Measurements from ENCODE around the gene G6PD. TPM values are rescaled to one million over a fixed set of nuclear protein-coding genes. Genes with fewer than 3 reads are reported as not detected.
A peak's percentile ranks its signal among the peaks of the same experiment; 100 is the strongest.
"Not testable (repeated sequence)": the region's sequence is repeated elsewhere in the genome, so short reads cannot be mapped to it uniquely, and the experiment has no call there.

G6PD gene
- polyA plus RNA-seq, 3 donors from 2014 or later: 10.5 to 24.9 (median 12.1) TPM

DNA sequence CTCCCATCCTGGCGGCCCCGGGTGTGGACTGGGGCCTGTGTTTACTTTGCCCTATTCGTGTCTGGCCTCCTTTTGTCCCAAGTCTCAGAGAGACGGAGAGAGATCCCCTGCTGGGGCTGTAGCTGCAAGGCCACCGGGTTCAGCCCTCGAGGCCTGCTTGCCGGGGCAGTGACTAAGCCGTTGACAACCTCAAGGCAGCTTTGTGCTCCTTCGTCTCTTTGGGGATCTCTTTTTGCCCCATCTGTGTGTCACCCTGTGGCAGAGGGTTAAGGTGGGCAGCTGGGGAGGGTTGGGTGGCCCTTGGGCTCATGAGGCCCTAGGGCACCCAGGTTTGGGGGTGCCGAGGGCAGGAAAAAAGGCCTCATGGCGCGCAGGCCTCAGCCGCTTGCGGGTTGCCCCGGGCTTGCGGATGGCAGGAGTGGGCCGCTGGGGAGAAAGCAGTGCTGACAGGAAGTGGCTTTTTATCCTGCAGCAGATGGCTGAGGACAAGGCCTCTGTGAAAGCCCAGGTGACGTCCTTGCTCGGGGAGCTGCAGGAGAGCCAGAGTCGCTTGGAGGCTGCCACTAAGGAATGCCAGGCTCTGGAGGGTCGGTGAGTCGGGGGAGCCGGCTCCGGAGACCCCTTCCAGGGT, 11.5 kb upstream of the G6PD start:
- H3K4me3 Mint-ChIP-seq; DNase-seq; H3K9me3 Mint-ChIP-seq; H3K27ac Mint-ChIP-seq; H3K36me3 Mint-ChIP-seq; H3K4me1 Mint-ChIP-seq; H3K27me3 Mint-ChIP-seq (ENCODE audit: low read depth in 3 of 3): not testable (repeated sequence)

GRCh38 chrX:154552112-154552806, 5.6 kb upstream of the G6PD start:
- H3K27ac Mint-ChIP-seq, H3K36me3 Mint-ChIP-seq, H3K9me3 Mint-ChIP-seq, H3K4me3 Mint-ChIP-seq, DNase-seq: not testable (repeated sequence)
- peaks cover 31 to 44% of the 10 kb centered on the region in 2 donors for H3K4me1 Mint-ChIP-seq
- peaks cover 2 to 11% (median 3%) of the 10 kb centered on the region in 3 donors for H3K27me3 Mint-ChIP-seq (ENCODE audit: low read depth in 3 of 3)

DNA sequence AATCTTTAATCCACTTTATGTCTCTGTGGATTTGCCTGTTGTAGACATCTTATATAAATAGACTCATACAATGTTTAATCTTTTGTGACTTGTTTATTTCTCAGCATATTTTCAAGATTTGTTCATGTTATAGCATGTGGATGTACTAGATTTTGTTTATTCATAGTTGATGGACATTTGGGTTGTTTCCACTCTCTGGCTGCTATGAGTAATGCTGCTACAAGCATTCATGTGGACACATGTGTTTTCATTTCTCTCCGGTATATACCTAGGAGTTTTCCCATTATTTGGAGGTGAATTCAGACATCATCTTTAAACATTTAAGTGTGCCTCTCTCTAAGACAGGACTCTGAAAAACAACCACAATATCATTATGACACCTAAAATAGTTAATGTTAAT, 3.1 kb upstream of the G6PD start:
- Mint-ChIP-seq H3K27ac (peak overlapping the region in 5 of 6 donors; percentile 46 to 92 (median 74)), H3K4me3 (peak overlapping the region; percentile 38 to 86 (median 48)), H3K36me3 (peaks cover 0 to 10% (median 0%) of the 10 kb centered on the region in 3 donors), H3K4me1 (peaks cover 39 to 55% of the 10 kb centered on the region in 2 donors), H3K27me3 (ENCODE audit: low read depth in 3 of 3) (peaks cover 2 to 9% (median 6%) of the 10 kb centered on the region in 3 donors), H3K9me3 (no peaks in the 10 kb centered on the region)
- DNase-seq: no peak

DNA sequence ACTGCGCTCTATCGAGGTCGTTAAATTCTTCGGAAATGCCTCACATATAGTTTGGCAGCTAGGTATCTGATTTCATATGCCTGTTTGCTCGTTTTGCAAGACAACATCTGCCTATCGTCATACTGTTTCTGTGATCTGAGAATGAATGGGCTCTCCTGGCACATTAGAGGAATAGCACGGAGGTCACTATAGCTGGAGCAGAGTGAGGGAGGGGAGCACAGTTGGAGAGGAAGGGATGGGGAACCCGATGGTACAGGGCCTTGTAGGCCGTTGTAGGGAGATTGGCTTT, 1.3 kb upstream of the G6PD start:
- Mint-ChIP-seq H3K4me1 (peaks cover 46 to 59% of the 10 kb centered on the region in 2 donors), H3K9me3 (no peaks in the 10 kb centered on the region), H3K27me3 (ENCODE audit: low read depth in 3 of 3) (peaks cover 3 to 10% (median 6%) of the 10 kb centered on the region in 3 donors), H3K36me3 (peaks cover 0 to 8% (median under 1%) of the 10 kb centered on the region in 3 donors), H3K27ac (peak overlapping the region; percentile 89 to 97 (median 93)), H3K4me3 (peak overlapping the region; percentile 86 to 93 (median 92))
- no peak for DNase-seq

GRCh38 chrX:154547245-154548027, 790 bp upstream of the G6PD start, which contains the start of gene IKBKG:
IKBKG (plus strand) TSS chrX:154547620; CDS start chrX:154552003, 4,383 bp downstream.
- Mint-ChIP-seq H3K4me1 (peaks cover 51 to 65% of the 10 kb centered on the region in 2 donors), H3K27ac (peak within 1 kb of the TSS; percentile 89 to 97 (median 93)), H3K27me3 (ENCODE audit: low read depth in 3 of 3) (peaks cover 7 to 10% (median 8%) of the 10 kb centered on the region in 3 donors), H3K36me3 (peaks cover 0 to 10% (median 3%) of the 10 kb centered on the region in 3 donors), H3K4me3 (peak within 1 kb of the TSS; percentile 86 to 93 (median 92)), H3K9me3 (no peaks in the 10 kb centered on the region)
- DNase-seq: peak; percentile 92 to 95 (median 94)

DNA sequence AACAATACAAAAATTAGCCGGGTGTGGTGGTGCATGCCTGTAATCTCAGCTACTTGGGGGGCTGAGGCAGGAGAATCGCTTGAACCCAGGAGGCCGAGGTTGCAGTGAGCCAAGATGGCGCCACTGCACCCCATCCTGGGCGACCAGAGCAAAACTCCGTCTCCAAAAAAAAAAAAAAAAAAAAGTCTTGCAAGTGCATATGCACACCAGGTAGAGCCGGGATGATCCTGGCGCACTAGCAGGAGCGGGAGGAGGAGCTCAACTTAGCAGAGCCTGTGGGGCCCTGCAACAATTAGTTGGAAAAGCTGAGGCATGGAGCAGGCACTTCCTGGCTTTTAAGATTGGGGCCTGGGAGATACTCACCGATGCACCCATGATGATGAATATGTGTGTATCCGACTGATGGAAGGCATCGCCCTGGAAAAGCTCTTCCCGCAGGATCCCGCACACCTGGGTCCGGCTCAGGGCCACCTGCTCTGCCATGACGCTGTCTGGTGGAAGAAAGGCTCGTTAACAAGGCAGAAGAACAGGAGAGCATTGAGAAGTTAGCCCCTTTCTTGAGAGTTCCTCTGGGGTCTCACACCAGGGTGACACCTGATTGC, 872 bp downstream of the G6PD start:
- DNase-seq: no peak
- Mint-ChIP-seq H3K27me3 (ENCODE audit: low read depth in 3 of 3) (peaks cover 6 to 8% (median 7%) of the 10 kb centered on the region in 3 donors), H3K4me3 (peak overlapping the region; percentile 72 to 81 (median 79)), H3K27ac (peak overlapping the region; percentile 66 to 89 (median 82)), H3K36me3 (peaks cover 0 to 10% (median 3%) of the 10 kb centered on the region in 3 donors), H3K4me1 (peaks cover 68 to 70% of the 10 kb centered on the region in 2 donors), H3K9me3 (no peaks in the 10 kb centered on the region)

DNA sequence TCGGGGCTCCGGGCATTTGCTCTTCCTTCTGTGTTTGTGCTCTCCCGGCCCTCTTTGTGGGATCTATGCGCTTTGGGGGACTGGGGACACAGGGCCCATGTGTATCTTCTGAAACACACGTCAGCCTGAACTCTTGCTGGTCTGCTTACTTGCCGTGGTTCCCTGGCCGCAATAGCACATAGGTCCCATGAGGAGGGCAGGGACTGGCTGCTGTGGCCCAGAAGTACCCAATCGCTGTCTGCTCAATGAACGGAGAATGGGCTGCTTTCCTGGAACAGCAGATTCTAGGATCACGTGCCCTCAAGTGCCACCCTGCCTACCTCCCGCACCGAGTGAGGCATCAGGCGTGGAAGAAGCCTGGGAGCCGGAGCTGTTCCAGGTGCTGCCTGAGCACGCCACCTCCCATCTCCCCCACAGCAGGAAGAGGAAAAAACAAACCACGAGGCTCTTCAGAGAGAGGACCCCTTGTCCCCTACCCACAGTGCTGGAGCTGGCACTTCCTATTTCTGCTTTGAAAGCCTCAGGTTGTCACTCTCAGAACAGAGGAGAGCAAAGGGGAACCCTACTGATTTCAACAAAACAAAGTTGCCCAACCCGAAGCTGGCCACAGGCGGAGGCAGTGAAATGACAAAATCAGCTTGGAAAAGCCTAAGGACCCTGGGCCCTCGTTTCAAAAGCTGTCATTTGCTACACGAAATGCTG, 3.8 kb downstream of the G6PD start:
- H3K4me1 Mint-ChIP-seq: peaks cover 61 to 68% of the 10 kb centered on the region in 2 donors
- H3K27me3 Mint-ChIP-seq (ENCODE audit: low read depth in 3 of 3): peaks cover 3 to 10% (median 8%) of the 10 kb centered on the region in 3 donors
- peaks cover 0 to 1% (median 0%) of the 10 kb centered on the region in 6 donors for H3K9me3 Mint-ChIP-seq
- peak overlapping the region; percentile 80 to 86 (median 83) for H3K4me3 Mint-ChIP-seq
- H3K27ac Mint-ChIP-seq: peak overlapping the region; percentile 94 to 98 (median 96)
- peaks cover 5 to 7% (median 7%) of the 10 kb centered on the region in 3 donors for H3K36me3 Mint-ChIP-seq
- DNase-seq: no peak

DNA sequence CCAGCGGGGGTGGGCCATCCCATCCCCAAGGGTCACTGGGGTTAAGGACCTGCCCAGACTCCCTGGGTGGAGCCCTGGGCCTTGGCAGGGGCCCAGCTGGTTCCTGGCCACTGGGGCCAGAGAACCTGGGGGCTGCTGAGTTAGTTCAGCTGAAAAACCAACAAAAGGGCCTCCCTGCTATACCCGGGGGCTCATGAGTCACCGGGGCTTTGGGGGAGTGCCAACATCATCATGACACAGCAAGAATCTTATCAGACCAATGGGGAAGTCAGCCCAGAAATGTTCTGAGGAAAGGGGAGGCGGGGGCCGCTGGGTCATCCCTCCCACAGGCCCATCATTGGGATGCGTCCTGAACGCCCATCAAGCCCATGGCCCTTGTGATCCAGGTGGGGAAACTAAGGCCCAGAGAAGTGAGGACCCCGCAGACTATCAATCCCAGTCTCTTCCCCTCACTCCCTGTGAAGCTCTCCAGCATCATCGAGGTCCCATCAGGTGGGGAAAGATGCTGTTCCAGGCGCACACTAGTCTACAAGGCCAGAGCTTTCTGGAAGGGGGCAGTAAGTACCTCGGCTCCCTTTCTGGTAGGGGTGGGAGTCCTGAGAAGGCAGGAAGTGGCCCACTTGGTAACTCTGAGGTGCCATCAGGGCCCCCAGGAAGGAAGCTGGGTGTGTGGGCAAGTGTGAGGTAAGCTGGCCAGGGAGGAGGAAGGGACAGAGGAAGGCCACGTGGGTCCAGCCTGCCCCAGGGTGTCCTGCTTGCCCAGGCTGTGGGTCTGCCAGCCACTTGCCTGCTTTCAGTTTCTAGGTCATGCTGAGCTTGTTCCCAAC, 4.5 kb downstream of the G6PD start:
- H3K27ac Mint-ChIP-seq: peak overlapping the region; percentile 94 to 98 (median 96)
- H3K4me1 Mint-ChIP-seq: peaks cover 63 to 70% of the 10 kb centered on the region in 2 donors
- H3K36me3 Mint-ChIP-seq: peaks cover 5 to 7% (median 7%) of the 10 kb centered on the region in 3 donors
- peaks cover 2 to 14% (median 5%) of the 10 kb centered on the region in 3 donors for H3K27me3 Mint-ChIP-seq (ENCODE audit: low read depth in 3 of 3)
- peaks cover 0 to 1% (median 0%) of the 10 kb centered on the region in 6 donors for H3K9me3 Mint-ChIP-seq
- peak overlapping the region; percentile 80 to 86 (median 83) for H3K4me3 Mint-ChIP-seq
- DNase-seq: peak; percentile 73 to 75 (median 73)

- H3K4me1 Mint-ChIP-seq: peaks cover 63 to 70% of the 10 kb centered on the region in 2 donors
- peak overlapping the region in 2 of 5 donors; percentile 82 to 86 for H3K4me3 Mint-ChIP-seq
- H3K9me3 Mint-ChIP-seq: peaks cover 0 to 1% (median 0%) of the 10 kb centered on the region in 6 donors
- peaks cover 5 to 7% (median 7%) of the 10 kb centered on the region in 3 donors for H3K36me3 Mint-ChIP-seq
- H3K27me3 Mint-ChIP-seq (ENCODE audit: low read depth in 3 of 3): peaks cover 3 to 15% (median 4%) of the 10 kb centered on the region in 3 donors
- H3K27ac Mint-ChIP-seq: peak overlapping the region; percentile 94 to 98 (median 96)
- DNase-seq: no peak
Observed at GRCh38 chrX:154541589-154541895, 5.1 kb downstream of the G6PD start.

DNA sequence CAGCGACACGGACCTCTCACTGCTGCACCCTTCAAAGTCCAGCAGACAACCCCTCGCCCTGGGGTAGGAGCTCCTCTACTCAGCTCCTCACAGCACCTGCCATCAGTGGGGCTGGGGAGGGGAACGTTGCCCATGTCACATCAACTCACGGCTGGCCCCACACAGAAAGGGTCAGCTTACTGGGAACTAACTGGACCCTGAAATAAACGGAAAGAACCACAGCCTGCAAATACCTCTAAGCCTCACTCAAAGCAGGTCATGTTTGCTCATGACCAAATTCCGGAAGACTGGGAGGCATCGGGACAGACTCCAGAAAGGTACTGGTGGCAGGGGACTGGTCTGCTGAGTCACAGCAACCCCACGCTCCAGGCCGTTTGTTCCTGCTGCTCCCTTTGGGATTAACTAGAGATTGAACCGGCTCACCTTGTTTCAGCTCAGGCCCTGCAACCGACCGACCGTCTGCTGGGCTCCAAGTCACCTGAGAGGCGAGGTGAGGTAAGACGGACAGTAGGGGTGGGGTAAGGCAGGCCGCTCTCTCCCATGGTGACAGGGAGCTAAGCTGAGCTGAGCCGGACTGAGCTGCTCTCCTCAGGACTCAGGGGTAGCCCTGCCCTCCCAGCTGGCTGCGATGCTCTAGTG, 5.6 kb downstream of the G6PD start:
- H3K4me1 Mint-ChIP-seq: peaks cover 60 to 69% of the 10 kb centered on the region in 2 donors
- peak overlapping the region in 3 of 5 donors; percentile 29 to 38 (median 33) for H3K4me3 Mint-ChIP-seq
- peak overlapping the region; percentile 91 to 98 (median 96) for H3K27ac Mint-ChIP-seq
- no peak for DNase-seq
- peaks cover 5 to 7% (median 7%) of the 10 kb centered on the region in 3 donors for H3K36me3 Mint-ChIP-seq
- peaks cover 4 to 15% (median 4%) of the 10 kb centered on the region in 3 donors for H3K27me3 Mint-ChIP-seq (ENCODE audit: low read depth in 3 of 3)
- H3K9me3 Mint-ChIP-seq: peaks cover 0 to 1% (median 0%) of the 10 kb centered on the region in 6 donors

DNA sequence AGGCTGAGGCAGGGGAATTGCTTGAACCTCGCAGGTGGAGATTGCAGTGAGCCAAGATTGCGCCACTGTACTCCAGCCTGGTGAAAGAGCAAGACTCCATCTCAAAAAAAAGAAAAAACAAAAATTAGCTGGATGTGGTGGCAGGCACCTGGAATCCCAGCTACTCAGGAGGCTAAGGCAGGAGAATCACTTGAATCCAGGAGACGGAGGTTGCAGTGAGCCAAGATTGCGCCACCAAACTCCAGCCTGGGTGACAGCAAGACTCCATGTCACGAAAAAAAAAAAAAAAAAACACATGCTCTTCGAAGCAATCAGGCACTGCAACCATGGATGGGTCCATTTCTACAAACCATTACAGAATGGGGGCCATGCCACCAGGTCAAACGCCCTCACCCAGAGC, 6.3 kb downstream of the G6PD start:
- not testable (repeated sequence) for H3K9me3 Mint-ChIP-seq, DNase-seq, H3K36me3 Mint-ChIP-seq
- H3K27me3 Mint-ChIP-seq (ENCODE audit: low read depth in 3 of 3): peaks cover 4 to 15% (median 4%) of the 10 kb centered on the region in 3 donors
- peaks cover 57 to 66% of the 10 kb centered on the region in 2 donors for H3K4me1 Mint-ChIP-seq
- peak overlapping the region in 4 of 6 donors; percentile 45 to 96 (median 74) for H3K27ac Mint-ChIP-seq
- H3K4me3 Mint-ChIP-seq: peak overlapping the region in 1 of 5 donors; percentile 33

DNA sequence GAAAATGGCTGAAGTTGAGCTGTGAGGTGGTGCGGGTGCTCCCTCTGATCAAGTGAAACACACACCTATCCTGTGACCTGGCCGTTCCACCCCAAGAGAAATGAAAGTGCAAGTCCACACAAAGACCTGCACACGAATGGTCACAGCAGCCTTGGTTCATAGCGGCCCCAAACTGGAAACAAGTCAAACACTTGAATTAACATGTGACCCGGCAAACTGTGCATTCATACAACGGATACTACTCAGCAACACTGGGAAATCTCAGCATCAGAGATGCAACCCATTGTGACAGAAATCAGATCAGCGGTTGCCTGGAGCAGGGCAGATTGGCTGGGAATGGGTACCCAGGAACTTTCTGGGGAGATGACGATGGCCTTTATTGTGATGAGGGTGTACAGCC, 7.6 kb downstream of the G6PD start:
- Mint-ChIP-seq H3K27ac (peak overlapping the region; percentile 73 to 92 (median 88)), H3K4me1 (peaks cover 55 to 63% of the 10 kb centered on the region in 2 donors), H3K9me3 (peaks cover 0 to 1% (median 0%) of the 10 kb centered on the region in 6 donors), H3K36me3 (peaks cover 4 to 9% (median 7%) of the 10 kb centered on the region in 3 donors), H3K27me3 (ENCODE audit: low read depth in 3 of 3) (peaks cover 4 to 19% (median 5%) of the 10 kb centered on the region in 3 donors), H3K4me3 (peak overlapping the region; percentile 2 to 69 (median 34))
- DNase-seq: no peak
